Activated gamma-delta T cell (primary cell): ENCODE measurements around the gene MRPL11.
"Not testable (repeated sequence)": the region's sequence is repeated elsewhere in the genome, so short reads cannot be mapped to it uniquely, and the experiment has no call there.

Experiments used
- DNase-seq: peaks from one replicate; lab custom pipeline; 2025; lab: John Stamatoyannopoulos, UW

The MRPL11 gene

GRCh38 chr11:66467034-66467659, 28.5 kb upstream of the MRPL11 start:
- no peak for DNase-seq

DNA sequence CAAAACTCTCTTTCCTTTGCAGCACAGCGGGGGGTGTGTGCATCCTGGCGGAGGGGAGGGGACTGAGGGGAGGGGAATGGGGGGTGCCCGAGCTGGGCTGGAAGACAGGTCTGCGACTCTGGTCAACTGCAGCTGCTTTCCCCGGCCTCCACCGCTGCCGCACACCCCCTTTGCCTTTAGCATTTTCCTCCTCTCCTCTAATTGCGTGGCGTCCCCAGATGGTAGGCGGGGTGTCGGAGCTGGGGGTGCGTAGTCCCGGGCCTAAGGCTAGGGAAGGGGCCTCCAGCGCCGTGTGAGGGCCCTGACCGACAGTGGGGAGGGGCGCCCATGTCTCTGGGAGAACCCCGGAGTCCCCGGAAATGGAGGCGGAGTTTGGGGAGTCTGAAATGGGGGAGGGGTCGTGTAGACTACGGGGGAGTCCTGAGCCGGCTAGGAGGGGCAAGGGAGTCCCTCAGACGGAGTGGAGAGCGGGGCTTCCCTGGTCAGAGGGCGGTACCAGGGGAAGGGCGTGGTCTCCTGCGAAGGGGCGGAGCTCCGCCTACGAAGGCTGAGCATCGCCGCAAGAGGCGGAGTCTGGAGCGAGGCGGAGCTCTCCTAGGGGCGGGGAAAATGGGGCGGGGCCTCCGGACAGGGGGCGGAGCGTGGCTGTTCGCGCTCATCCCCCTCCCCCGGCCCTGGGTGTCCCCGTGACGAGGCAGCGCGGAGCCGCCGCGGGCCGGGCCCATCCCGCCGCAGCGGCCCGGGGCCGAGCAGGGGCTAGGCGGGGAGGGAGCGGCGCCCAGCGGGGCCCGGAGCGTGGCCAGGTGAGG, 27.8 kb upstream of the MRPL11 start, which contains the start of gene PELI3:
PELI3 (plus strand) TSS at position 681 of the 809 bp plus-strand sequence. CDS start 1,224 bp downstream, outside the sequence.
- DNase-seq = peak; percentile 86

DNA sequence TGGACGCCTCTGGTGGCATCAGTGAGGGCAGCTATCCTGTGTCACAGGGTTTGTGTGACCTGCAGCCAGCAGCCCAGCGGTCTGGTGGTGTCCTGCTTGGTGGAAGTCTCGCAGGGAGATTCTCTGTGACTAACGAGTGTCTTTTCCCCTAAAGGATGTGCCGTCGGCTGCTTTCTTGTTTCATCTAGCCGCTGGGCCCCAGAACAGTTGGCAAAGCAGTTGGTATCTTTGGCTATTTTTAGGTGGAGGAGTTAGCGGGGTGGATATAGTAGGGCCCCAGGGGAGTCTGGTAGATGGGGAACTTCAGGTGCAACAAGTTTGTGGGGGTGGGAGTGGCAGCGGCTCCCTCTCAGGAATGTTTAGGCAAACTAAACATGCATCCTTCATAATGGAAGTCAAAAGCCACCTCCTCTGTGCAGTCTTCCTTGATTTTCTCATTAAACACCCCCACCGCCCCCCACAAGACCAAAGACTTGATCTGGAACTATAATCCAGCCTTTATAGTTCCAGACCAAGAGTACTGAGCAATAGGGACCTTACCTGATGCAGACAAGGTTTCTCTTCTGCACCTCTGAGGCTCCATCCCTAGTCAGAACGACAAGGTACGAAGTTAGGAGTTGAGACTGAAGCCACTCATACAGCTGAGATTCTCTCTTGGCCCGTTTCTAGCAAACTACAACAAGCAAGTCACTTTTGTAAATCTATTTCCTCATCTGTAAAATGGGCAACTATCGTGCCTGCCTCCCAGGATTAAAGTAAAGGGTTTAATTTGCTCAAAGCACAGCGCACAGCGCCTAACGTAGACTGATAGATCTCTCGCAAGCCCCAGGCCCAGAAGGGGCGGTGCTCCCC, 27.0 kb upstream of the MRPL11 start:
- DNase-seq = no peak

DNA sequence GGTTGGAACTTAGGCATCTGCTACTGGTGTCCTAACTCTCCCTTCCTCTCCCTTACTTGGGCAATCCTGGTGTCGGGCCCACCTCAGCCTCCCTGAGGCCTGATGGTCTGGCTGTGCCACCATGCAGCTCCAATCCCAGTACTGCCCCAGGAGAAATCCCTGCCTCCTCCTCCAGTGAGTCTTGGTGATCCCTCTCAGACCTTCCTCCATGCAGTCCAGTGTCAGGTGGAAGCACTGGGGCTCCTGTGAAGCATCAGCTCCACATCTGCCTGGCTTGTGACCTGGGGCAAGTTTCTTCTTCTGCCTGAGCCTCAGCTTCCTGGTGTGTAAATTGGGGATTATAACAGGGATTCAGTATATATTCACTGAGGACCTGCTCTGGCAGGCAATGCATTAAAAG, 26.3 kb upstream of the MRPL11 start:
- DNase-seq = no peak

DNA sequence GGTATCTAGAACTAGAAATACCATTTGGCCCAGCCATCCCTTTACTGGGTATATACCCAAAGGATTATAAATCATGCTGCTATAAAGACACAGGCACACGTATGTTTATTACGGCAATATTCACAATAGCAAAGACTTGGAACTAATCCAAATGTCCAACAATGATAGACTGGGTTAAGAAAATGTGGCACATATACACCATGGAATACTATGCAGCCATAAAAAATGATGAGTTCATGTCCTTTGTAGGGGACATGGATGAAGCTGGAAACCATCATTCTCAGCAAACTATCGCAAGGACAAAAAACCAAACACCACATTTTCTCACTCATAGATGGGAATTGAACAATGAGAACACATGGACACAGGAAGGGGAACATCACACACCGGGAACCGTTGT, 25.5 kb upstream of the MRPL11 start:
- not testable (repeated sequence) for DNase-seq

- DNase-seq = no peak
Observed at GRCh38 chr11:66462911-66463310, 24.3 kb upstream of the MRPL11 start.

DNA sequence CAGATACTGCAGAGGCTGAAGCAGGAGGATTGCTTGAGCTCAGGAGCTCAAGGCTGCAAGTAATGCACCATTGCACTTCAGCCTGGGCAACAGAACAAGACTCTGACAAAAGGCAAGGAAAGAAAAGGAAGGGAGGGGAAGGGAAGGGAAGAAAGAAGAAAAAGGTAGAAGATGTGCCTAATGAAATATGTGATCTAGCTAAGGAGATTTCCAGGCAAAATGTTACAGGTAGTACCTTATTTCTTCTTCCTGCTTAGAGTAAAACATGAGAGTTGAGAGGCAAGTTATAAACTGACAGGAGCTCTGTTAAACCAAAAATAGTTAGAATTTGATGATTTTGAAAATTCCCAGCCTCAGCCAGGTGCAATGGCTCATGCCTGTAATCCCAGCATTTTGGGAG, 23.4 kb upstream of the MRPL11 start:
- DNase-seq = no peak

DNA sequence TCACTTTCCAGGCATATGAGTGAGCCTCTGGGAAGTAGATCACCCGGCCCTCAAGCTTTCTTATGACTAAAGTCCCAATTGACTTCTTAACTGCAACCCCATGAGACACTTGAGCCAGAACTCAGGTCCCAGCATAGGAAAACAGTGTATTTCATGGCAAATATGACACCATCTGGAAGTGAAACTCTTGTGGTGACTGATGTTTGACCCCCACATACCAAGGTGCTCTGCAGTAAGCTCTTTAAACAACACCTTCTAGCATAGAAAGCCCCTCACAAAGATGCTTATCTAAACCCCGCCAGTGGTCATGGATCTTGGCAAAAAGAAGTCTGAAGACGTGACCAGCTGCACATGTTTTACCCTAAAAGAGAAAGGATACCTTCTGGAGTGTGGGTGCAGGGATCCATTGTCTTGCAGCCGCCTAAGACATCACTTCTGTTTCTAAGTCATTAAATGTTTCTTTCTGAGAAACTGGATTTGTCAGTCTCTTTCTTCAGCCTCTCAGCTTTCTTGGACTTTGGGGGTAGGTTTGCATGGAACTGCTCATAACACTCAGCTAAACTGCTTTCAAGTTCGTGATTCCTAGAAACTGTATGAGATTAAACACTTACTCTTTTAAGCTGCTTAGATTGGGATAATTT, 20.6 kb upstream of the MRPL11 start:
- no peak for DNase-seq

GRCh38 chr11:66457826-66458225, 19.2 kb upstream of the MRPL11 start:
- DNase-seq = no peak

DNA sequence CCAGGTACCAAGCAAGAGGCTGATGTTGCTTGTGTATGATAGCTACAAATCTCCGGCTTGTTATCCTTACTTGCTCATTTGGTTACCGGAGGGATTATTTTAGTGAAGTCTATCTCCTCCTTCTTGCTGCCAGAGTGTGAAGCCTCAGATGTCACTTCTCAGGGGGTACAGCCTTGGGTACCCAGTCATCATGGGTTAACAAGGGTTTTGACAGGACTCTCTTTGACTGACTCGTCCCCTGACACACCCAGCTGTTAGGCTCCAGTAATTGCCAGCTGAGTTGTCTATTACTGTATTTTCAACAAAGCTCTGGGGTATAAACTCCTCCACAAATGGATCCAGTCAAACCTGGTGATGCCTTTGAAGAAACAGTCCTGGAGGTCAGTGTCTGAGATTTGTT, 16.2 kb upstream of the MRPL11 start:
- no peak for DNase-seq

DNA sequence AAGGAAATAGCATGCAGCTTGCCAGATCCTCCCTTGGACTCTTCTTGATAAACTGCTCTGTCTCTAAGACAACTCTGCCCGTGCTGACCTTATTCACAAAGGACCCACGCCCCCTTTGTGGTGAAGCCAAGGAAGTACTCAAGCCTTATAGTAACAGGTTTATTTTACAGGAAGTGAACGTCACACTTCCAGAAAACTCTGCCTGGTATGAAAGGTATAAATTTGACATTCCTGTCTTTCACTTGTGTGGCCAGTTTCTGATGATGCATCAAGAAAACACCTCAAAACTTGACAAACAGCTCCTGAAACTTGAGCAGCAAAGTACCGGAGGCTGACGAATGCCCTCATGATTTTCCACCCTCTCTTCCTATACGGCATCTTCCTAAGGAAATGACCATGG, 15.6 kb upstream of the MRPL11 start:
- DNase-seq = no peak

DNA sequence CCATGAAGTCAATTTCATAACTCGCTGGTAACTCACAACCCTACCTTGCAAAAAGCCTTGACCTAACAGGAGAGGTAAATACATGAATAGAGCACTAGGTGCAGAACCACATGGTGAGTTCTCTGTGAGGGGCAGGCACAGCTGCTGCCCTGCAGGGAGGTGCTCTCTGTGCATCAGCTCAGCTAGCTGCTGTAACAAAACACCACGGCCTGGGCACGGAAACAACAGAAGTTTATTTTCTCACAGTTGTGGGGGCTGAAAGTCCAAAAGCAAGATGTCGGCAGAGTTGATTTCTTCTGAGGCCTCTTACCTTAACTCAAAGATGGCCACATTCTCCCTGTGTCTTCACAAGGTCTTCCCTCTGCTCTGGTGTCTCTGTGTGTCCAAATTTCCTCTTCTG, 13.0 kb upstream of the MRPL11 start:
- DNase-seq = no peak

DNA sequence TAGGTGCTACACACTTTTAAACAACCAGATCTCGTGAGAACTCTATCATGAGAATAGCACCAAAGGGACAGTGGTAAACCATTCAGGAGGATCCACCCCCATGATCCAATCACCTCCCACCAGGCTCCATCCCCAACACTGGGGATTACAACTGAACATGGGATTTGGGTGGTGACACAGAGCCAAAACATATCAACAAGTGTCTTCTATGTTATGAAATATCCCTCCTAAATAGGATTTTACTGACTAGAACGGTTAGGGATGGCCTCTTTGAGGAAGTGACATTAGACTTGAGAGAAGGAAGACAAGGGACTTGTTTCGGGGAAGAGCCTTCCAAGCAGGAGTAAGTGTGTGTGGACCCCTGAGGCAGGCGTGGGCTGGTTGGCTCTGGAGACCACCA, 11.9 kb upstream of the MRPL11 start:
- DNase-seq = no peak

DNA sequence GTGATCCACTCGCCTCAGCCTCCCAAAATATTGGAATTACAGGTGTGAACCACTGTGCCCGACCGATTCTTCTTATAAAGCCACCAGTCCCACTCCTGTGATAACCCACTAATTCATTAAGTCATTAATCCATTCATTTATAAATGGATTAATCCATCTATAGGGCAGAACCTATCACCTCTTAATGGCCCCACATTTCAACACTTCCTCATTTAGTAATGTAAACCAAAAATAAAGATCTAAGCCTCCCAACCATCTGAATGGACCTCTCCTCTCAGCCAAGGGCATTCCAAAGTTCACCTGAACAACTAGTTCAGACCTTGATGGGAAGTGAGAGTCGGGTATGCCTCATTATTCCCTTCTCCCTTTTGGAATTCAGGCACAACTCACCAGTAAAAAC, 9.9 kb upstream of the MRPL11 start:
- no peak for DNase-seq

DNA sequence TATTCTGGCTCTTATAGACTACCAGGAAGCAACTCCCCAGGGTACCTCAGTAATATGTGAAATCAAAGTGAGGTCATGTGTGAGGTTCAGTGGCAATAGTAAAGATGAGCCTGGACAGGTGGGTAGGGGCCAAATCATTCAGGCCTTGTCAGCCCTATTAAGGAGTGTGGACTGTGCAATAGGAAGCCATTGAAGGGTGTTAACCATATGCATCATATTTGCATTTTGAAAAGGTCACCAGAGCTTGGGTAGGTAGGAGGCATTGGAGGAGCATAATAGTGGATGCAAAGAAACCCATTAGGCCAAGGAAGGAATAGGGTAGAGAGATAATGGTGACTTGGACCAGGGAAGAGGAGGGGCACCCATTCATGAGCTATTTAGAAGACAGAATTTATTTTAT, 8.4 kb upstream of the MRPL11 start:
- no peak for DNase-seq

DNA sequence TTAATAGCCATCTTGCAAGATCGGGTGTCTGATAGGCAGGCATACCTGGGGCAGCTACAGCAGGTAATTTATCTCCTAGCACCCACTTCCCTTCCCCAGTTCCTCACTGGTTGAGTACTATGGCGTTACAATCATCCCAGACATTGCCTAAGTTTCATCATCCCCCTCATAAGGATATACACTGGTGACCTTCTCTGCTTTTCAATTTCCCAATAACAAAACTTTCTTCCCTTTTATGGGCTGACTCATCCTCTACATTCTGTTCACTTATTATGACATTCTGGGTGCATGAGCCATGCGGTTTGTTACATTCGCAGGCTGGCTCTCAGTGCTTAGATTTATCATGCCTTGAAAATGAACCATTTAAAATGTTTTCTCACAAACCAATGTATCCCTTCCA, 5.0 kb upstream of the MRPL11 start:
- DNase-seq = no peak

- DNase-seq = not testable (repeated sequence)
Observed at GRCh38 chr11:66440940-66441282, 2.3 kb upstream of the MRPL11 start.

DNA sequence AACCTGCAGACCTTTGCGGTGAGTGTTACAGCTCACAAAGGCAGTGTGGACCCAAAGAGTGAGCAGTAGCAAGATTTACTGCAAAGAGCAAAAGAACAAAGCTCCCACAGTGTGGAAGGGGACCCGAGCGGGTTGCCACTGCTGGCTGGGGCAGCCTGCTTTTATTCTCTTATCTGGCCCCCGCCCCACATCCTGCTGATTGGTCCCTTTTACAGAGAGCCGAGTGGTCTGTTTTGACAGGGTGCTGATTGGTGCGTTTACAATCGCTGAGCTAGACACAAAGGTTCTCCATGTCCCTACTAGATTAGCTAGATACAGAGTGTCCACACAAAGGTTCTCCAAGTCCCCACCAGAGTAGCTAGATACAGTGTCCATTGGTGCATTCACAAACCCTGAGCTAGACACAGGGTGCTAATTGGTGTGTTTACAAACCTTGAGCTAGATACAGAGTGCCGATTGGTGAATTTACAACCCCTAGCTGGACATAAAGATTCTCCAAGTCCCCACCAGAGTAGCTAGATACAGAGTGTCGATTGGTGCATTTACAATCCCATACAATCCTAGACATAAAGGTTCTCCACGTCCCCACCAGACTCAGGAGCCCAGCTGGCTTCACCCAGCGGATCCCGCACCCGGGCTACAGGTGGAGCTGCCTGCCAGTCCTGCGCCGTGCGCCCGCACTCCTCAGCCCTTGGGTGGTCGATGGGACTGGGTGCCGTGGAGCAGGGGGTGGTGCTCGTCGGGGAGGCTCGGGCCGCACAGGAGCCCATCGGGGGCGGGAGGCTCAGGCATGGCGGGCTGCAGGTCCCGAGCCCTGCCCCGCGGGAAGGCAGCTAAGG, 1.7 kb upstream of the MRPL11 start:
- not testable (repeated sequence) for DNase-seq

DNA sequence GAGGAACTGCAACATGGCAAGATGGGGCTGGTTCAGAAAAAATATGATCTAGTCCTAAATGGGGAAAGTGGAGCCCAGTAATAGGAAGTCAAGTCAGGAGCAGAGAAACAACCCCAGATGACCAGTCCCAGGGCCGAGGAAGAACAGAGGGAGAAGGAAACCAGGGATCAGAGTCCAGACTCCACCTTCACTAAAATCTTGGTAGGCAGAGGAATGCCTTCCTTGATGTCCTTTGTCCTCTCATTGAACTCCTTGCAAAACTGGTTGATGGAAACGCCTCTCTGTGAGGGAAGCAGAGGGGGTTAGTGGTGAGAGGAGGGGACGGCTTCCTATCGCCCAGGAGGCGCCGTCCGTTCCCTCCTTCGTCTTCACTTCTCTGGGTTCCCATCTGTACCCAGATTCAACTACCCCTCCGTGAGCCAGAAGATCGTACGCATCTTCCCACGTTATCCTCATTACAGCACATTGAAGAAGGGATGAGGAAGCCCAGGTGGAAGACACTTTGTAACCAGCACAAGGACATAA, 607 bp downstream of the MRPL11 start:
- DNase-seq = no peak

GRCh38 chr11:66432597-66432996, 6.1 kb downstream of the MRPL11 start:
- DNase-seq = no peak

DNA sequence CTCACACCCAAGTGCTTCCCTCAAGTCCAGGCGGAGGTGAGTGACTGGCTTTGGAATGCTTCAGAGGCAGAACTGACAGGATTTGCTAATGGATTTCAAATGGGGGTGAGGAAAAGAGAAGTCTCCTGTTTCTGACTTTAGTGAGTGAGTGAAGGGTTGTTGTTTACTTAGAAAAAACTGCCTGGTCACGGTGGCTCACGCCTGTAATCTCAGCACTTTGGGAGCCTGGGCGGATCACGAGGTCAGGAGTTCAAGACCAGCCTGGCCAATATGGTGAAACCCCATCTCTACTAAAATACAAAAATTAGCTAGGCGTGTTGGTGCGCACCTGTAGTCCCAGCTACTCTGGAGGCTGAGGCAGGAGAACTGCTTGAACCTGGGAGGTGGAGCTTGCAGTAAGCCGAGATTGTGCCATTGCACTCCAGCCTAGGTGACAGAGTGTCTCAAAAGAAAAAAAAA, 6.7 kb downstream of the MRPL11 start:
- DNase-seq = not testable (repeated sequence)
